HG02884 (cell line): ENCODE results near the gene OBSCN.

Experiments
- ATAC-seq: cut with Tn5 transposase; IDR thresholded peaks from one replicate; pipeline ENCODE4 v1.9.1; 2021; ENCODE audit warnings: mild to moderate bottlenecking, moderate library complexity; ENCODE audit not compliant: unreplicated experiment

OBSCN gene

DNA sequence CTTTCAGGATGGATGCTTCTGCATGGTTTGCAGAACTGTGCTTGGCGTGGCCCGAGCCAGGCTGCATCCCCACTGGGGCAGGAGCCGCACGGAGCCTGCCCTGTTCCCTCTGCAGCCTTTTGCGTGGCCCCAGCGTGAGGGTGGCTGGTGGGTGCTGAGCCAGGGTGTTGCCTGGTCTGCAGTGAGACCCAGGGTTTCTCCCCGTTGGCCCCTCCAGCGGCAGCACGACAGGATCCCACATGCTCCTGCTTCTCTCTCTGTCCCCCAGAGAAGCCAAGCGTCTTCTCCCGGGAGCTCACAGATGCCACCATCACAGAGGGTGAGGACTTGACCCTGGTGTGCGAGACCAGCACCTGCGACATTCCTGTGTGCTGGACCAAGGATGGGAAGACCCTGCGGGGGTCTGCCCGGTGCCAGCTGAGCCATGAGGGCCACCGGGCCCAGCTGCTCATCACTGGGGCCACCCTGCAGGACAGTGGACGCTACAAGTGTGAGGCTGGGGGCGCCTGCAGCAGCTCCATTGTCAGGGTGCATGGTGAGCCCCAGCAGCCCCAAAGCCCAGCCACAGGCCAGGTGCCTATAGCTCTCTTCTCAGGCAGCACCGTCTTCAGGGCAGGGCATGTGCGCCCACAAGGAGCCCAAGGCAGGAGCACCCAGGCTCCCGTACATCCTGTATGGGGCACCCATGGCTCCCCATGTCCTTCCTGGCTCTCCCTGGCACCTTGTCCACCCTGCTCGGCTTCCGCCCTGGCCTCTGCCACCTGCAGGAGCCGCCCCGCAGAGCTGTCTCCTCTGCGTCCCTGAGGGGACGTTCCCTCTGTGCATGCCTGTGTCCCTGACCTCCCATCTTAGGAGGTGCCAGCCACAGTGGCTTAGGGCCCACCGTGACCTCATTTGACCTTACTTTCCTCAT is 78.9 kb downstream of the OBSCN start:
- ATAC-seq: no peak

DNA sequence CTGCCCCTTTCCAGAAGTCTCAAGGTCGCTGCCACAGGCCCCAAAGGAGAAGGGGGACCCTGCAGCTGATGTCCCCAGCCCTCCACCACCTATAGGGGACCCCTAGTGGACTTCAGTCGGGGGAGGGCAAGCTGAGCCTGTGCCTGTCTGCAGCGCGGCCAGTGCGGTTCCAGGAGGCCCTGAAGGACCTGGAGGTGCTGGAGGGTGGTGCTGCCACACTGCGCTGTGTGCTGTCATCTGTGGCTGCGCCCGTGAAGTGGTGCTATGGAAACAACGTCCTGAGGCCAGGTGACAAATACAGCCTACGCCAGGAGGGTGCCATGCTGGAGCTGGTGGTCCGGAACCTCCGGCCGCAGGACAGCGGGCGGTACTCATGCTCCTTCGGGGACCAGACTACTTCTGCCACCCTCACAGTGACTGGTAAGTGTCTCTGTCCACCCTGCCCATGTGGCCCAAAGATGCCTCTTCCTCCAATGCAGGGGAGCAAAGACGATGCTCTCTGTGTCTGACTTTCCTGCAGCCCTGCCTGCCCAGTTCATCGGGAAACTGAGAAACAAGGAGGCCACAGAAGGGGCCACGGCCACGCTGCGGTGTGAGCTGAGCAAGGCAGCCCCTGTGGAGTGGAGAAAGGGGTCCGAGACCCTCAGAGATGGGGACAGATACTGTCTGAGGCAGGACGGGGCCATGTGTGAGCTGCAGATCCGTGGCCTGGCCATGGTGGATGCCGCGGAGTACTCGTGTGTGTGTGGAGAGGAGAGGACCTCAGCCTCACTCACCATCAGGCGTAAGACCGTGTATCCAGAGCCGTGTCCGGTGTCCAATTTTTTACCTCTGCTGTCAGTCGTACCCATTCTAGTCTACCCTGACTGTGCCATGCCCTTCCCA is 79.9 kb downstream of the OBSCN start:
- ATAC-seq: no peak

DNA sequence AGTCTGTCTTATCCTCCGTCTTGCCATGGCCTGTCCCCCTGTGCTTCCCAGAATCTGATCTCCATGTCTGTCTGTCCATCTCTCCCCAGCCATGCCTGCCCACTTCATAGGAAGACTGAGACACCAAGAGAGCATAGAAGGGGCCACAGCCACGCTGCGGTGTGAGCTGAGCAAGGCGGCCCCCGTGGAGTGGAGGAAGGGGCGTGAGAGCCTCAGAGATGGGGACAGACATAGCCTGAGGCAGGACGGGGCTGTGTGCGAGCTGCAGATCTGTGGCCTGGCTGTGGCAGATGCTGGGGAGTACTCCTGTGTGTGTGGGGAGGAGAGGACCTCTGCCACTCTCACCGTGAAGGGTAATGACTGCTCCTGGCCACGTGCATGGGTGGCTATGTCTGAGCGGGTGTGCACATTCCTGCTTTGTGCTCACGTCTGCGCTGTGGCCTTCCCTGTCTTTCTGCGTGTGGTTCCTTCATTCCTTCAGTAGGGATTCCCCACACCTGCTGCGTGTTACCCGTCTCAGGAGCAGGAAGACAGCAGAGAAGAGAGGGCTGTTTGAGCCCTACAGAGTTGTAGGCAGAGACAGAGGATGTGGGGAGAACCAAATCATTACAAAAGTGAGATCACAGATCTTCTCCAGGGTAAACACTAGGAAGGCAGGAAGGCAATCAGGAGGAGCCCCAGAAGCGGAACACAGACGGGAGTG is 80.8 kb downstream of the OBSCN start:
- ATAC-seq: no peak

DNA sequence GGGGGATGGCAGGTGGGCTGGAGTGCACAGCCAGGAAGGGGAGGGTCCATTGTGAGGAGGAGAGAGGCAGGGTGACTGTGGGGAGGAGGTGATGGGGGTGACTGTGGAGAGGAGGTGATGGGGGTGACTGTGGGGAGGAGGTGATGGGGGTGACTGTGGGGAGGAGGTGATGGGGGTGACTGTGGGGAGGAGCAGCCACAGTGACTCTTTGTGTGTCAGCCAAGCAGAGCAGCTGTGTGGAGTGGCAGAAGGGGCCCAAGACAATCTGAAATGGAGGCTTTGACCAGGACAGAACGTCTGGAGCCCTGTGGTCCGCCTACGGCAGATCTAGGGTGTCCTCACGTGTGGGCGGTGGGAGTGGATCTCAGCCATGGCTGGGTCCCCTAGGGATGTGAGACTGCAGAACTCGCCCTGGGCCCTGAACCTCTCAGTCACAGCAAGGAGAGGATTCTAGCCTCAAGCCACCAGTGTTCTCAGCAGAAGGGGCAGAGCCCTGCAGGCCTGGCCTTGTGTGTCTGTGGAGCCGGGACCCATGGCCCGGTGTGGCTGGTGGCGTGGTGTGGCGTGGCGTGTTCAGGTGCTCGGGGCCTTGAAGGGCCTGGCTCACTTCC is 81.5 kb downstream of the OBSCN start:
- ATAC-seq: no peak

DNA sequence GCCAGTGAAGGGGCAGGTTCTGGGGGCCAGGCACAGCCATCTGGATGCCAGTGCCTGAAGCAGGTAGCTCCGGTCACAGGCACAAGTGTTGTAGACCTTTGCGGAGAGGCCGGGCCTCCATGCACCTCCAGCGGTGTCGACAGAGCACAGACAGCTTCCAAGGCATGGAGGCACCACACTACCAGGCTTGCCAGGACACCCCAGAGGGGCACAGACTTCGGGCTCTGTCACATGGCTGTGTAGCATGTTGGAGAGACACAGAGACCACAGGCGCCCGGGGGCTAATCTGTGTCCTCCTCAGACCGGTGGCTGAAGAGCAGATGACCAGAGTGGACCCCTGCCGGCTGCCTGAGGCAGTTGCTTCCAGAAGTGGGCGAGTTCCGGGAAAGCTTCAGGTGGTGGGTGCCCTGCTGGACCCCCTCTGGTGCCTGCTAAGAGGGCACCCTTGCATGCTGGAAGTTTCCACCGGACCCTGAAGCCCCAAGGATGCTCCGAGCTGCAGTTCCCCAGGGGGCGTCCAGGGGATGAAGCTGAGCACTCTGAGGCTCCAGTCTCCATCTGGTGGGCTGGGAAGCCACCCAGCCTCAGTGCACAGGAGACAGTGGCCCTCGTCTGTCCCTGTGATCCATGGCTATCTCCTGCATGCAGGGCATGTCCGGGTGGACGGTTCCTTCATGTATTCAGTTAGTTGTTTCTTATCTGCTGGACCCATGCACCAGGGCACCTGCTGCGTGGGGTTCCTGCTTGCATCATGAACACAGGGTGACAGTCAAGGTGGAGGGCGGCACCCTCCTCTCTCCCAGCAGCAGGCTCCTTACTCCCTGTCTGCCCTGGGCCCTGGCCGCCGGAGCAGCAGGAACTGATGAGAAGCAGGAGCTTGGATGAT is 82.4 kb downstream of the OBSCN start:
- no peak for ATAC-seq

DNA sequence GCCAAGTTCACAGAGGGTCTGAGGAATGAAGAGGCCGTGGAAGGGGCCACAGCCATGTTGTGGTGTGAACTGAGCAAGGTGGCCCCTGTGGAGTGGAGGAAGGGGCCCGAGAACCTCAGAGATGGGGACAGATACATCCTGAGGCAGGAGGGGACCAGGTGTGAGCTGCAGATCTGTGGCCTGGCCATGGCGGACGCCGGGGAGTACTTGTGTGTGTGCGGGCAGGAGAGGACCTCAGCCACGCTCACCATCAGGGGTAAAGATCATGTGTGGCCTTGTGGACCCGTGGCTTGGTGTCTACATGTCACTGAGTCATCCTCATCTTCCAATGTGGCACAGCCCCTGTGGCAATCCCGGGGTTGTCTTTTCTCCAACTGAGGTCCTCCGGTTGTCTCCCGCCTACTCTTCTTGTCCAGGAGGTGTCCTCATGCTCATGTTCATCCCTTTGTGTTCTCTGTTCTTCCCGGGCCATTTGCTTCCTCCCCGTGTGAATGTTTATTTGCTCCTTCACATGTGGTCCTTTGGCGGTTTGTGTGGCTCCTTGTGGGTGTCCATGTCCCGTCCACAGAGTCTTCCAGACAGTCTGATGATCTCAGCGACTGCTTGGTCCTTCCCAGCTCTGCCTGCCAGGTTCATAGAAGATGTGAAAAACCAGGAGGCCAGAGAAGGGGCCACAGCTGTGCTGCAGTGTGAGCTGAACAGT is 84.2 kb downstream of the OBSCN start:
- ATAC-seq: no peak

DNA sequence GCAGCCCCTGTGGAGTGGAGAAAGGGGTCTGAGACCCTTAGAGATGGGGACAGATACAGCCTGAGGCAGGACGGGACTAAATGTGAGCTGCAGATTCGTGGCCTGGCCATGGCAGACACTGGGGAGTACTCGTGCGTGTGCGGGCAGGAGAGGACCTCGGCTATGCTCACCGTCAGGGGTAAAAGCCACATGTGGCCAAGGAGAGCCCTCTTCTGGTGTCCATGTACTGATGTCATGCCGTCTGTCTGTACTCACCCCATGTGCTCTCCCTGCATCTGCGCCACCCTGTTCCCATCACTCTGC is 84.7 kb downstream of the OBSCN start:
- no peak for ATAC-seq

DNA sequence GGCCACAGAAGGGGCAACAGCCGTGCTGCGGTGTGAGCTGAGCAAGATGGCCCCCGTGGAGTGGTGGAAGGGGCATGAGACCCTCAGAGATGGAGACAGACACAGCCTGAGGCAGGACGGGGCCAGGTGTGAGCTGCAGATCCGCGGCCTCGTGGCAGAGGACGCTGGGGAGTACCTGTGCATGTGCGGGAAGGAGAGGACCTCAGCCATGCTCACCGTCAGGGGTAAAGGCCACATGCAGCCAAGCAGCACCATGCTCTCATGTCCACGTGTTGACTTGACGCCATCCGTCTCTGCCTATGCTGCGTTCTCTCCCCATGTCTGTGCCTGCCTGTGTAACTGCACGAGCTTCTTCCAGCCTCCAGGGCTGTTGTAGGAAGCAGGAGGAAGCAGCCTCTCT is 85.5 kb downstream of the OBSCN start:
- ATAC-seq: no peak

DNA sequence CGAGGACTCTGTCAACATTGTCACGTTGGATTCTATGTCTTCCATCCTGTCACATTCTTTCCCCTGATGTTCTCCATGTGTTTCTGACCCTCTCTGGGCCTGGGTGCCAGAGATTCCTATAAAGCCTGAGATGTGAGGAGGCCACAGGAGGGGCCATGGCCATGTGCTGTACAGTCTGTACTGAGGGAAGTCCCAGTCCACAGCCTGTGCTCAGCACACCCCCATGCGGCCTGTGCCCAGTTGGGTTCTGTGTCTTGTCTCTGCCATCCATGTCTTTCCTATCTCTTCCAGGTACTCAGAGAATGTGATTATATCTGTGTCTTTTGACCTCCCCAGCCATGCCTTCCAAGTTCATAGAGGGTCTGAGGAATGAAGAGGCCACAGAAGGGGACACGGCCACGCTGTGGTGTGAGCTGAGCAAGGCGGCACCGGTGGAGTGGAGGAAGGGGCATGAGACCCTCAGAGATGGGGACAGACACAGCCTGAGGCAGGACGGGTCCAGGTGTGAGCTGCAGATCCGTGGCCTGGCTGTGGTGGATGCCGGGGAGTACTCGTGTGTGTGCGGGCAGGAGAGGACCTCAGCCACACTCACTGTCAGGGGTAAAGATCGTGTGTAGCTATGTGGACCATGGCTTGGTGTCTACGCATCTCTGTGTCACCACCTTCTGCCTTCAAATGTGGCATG is 86.1 kb downstream of the OBSCN start:
- no peak for ATAC-seq

DNA sequence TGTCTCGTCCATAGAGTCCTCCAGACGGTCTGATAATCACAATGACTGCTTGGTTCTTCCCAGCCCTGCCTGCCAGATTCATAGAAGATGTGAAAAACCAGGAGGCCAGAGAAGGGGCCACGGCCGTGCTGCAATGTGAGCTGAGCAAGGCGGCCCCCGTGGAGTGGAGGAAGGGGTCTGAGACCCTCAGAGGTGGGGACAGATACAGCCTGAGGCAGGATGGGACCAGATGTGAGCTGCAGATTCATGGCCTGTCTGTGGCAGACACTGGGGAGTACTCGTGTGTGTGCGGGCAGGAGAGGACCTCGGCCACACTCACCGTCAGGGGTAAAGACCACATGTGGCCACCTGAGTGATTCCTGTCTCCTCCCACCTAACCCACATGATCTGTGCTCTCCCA is 86.9 kb downstream of the OBSCN start:
- ATAC-seq: no peak

DNA sequence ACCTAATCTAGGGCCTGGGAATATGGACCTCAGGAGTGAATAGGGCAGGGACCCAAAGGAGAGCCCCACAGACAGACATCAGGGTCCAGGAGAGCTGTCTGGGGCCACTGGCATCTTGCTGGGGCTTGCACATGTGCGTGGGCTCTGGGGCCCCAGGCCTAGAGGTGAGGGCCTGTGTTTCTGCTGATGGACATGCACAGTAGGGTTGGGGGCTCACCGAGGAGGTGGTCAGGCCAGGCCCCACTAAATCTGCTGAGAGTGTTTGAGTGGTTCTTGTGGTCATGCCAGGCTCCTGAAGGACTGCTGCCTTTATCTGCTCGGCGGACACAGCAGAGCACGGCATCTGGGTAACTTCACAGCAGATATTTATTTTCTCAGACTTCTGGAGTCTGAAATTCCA is 87.4 kb downstream of the OBSCN start:
- no peak for ATAC-seq

DNA sequence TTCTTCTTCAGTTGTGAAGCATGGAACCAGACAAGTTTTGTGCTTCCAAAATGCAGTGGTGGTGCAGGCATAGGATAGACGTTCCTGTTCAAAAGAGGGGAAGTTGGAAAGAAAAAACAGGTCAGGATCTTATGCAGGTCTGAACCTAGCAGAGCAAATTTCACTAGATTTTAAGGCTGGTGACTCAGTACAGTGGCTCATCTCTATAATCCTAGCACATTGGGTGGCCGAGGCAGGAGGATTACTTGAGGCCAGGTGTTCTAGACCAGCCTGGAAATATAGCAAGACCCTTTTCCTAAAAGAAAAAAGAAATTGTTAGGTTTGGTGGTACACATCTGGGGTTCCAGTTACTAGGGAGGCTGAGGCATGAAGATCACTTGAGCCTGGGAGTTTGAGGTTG is 88.1 kb downstream of the OBSCN start:
- ATAC-seq: no peak

DNA sequence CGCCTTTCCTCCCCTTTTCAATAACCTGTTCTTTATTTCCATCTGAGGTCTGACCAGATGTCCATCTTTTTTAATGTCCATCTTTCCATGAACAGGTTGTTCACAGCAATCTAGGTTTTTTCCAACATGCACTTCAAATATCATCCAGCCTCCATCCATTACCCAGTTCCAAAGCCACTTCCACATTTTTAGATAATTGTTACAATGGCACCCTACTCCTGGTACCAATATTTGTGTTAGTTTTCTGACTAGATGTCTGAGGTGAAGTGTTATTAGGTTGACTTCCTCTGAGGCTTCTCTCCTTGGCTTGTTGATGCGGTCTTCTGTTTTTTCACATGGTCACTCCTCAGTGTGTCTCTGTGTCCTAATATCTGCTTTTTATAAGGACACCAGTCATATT is 89.4 kb downstream of the OBSCN start:
- no peak for ATAC-seq

DNA sequence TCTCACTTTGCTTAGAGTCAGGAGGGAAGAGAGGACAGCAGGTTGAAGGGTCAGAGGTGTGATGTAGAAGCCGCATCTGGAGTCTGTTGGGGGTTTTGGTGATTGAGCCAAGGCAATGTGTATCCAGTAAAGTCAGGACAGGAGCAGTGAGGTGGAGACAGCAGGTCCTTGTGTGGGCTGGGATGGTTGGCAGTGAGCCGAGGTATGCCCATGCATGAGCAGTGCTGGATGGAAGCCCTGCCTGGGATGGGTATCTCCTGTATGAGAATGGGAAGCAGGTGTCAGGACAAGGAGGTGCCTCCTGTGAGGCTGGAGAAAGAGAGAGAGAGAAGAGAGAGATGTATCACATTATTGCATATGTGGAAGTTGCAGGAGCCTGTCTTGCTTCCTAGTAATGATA is 90.0 kb downstream of the OBSCN start:
- no peak for ATAC-seq

DNA sequence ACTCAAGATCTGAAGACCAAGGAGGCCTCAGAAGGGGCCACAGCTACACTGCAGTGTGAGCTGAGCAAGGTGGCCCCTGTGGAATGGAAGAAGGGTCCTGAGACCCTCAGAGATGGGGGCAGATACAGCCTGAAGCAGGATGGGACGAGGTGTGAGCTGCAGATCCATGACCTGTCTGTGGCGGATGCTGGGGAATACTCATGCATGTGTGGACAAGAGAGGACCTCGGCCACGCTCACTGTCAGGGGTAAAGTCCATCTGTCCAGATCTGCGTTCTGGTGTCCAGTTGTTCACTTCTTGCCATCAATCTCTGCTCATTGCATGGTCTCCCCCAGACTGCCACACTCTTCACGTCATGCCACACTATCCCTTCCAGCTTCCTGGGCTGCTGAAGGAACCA is 90.6 kb downstream of the OBSCN start:
- no peak for ATAC-seq

DNA sequence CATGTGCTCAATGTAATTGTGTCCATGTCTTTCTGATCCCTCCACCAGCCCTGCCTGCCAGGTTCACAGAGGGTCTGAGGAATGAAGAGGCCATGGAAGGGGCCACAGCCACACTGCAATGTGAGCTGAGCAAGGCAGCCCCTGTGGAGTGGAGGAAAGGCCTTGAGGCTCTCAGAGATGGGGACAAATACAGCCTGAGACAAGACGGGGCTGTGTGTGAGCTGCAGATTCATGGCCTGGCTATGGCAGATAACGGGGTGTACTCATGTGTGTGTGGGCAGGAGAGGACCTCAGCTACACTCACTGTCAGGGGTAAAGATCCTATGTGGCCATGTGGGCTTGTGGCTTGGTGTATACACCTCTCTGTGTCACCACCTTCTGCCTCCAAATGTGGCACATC is 91.4 kb downstream of the OBSCN start:
- no peak for ATAC-seq

DNA sequence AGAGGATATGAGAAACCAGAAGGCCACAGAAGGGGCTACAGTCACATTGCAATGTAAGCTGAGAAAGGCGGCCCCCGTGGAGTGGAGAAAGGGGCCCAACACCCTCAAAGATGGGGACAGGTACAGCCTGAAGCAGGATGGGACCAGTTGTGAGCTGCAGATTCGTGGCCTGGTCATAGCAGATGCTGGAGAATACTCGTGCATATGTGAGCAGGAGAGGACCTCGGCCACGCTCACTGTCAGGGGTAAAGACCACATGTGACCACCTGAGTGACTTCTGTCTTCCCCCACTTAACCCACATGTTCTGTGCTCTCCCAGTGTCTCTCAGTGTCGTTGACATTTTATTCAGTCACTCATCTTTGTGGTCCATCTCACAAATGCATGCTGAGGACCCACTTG is 92.1 kb downstream of the OBSCN start:
- ATAC-seq: no peak

DNA sequence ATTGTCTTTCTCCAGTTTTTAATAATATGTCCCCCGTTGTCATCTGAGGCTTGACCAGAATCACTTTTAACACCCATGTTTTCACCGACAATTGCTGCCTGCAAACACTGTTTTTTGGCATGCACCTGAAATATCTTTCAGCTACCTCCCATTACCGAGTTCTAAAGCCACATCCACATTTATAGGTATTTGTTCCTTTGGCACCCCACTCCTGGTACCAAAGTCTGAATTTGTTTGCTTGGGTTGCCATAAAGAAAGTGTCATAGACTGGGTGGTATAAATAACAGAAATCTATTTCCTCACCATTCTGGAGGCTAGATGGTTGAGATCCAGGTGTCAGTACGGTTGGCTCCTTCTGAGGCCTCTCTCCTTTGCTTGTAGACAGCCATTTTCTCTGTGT is 94.2 kb downstream of the OBSCN start:
- no peak for ATAC-seq

DNA sequence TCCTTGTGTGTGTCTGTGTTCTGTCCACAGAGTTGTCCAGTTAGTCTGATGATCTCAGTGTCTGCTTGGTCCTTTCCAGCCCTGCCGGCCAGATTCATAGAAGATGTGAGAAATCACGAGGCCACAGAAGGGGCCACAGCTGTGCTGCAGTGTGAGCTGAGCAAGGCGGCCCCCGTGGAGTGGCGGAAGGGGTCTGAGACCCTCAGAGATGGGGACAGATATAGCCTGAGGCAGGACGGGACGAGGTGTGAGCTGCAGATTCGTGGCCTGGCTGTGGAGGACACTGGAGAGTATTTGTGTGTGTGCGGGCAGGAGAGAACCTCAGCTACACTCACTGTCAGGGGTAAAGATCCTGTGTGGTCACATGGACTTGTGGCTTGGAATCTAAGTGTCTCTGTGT is 95.8 kb downstream of the OBSCN start:
- ATAC-seq: no peak
